SU-DHL-6 (cell line): Measurements from ENCODE around the gene FAM13C.

Experiments used
- CTCF ChIP-seq: fragments of 200-600 bp; sonication (generic); IDR thresholded peaks from one replicate; pipeline ENCODE4 v1.5.1; 2017; ENCODE audit warnings: antibody characterized with exemption, mild to moderate bottlenecking, low read length, moderate library complexity; ENCODE audit not compliant: insufficient read depth, poor library complexity, severe bottlenecking
- EZH2phosphoT487 ChIP-seq: fragments of 200-600 bp; sonication (generic), shearing (Covaris generic); conservative IDR thresholded peaks from 2 replicates; pipeline ENCODE4 v1.6.1; 2018; ENCODE audit warnings: mild to moderate bottlenecking, antibody characterized with exemption, low read length, moderate library complexity, mixed read lengths

- TF ChIP-seq CTCF (no peak), EZH2phosphoT487 (no peak)
Measured at GRCh38 chr10:59299933-59300332, 62.4 kb downstream of the FAM13C start.
